ENCODE results near the gene KBTBD4.

KBTBD4 gene

DNA sequence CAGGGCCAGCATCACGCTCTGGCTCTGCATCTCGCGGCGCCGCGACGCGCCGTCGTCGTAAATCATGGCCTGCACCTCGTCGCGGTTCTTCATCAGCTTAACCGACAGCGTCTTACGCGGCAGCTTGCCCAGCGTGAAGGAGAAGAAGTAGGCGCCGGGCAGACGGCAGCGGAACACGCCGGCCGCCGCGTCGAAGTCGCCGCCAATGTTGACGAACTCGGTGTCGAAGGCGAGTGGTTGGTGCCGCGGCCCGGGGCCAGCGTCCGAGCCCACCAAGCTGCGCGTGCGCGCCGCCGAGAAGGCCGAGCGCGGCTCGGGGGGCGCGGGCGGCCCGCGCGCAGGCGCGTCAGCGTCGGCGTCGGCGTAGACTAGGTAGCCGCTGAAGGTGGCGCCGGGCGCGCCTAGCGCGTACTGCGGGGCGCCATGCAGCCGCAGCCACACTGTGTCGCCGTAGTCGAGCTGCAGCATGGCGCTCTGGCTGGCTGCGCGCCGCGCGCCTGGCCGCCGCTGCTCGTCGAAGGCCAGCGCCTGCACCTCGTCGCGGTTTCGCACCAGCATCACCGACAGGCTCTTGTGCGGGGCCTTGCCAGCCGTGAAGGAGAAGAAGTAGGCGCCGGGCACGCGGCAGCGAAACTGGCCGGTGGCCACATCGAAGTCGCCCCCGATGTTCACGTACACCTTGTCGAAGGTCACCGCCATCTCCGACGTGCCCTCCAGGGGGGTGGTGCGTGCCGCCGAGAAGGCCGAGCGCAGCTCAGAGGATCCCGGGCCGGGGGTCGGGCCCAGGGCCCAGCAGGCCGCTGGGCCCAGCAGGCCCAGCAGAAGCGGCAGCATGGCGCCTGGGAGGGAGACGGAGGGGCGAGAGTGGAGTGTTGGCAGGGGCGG is 11.4 kb upstream of the KBTBD4 start:
- H3K9me3 ChIP-seq (ENCODE audit: severe bottlenecking) = no peaks in the 10 kb centered on the region
- no peak for TF ChIP-seq CTCF (IDR thresholded peaks at IDR 0.05; ENCODE audit: low read depth, low read length)
- H3K4me3 ChIP-seq (ENCODE audit: low read depth, low read length) = no peak overlapping the region
- no peak for DNase-seq
- peaks cover 8% of the 10 kb centered on the region for H3K27me3 ChIP-seq (ENCODE audit: insufficient read depth, low read depth, severe bottlenecking)
- peaks cover 3% of the 10 kb centered on the region; the same call in 1 of the 2 replicates for H3K36me3 ChIP-seq
- H3K27ac ChIP-seq = no peak overlapping the region

GRCh38 chr11:47589584-47589976 is 10.8 kb upstream of the KBTBD4 start:
- no peaks in the 10 kb centered on the region for H3K9me3 ChIP-seq (ENCODE audit: severe bottlenecking)
- H3K4me3 ChIP-seq (ENCODE audit: low read depth, low read length) = no peak overlapping the region
- peaks cover 10% of the 10 kb centered on the region; the same call in 1 of the 2 replicates for H3K36me3 ChIP-seq
- H3K27me3 ChIP-seq (ENCODE audit: insufficient read depth, low read depth, severe bottlenecking) = peaks cover 8% of the 10 kb centered on the region
- H3K27ac ChIP-seq = no peak overlapping the region
- no peak for DNase-seq
- no peak for TF ChIP-seq CTCF (IDR thresholded peaks at IDR 0.05; ENCODE audit: low read depth, low read length)

DNA sequence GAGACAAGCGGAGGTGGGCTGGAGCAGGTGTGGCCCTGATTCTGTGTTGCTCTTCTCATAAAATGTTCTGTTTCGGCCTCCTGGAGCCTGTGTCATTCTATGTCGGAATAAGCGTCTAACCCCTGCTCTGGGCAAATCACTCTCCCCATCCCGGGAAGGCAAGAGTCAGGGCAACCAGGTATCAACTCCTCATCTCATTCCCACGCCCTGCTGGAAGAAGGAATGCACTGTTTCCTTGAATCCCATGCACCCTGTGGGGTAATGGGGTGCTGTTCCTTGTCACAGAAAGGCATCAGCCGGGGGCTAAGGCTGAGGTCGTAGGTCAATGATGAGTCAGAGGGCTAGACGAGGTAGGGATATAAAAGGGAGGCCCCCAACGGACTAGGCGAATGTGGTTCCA is 10.3 kb upstream of the KBTBD4 start:
- Histone ChIP-seq H3K4me3 (ENCODE audit: low read depth, low read length) (no peak overlapping the region), H3K9me3 (ENCODE audit: severe bottlenecking) (no peaks in the 10 kb centered on the region), H3K27me3 (ENCODE audit: insufficient read depth, low read depth, severe bottlenecking) (peaks cover 8% of the 10 kb centered on the region), H3K36me3 (peaks cover 14% of the 10 kb centered on the region), H3K27ac (no peak overlapping the region)
- TF ChIP-seq CTCF (IDR thresholded peaks at IDR 0.05; ENCODE audit: low read depth, low read length) = no peak
- no peak for DNase-seq

GRCh38 chr11:47587723-47588326 is 9.1 kb upstream of the KBTBD4 start:
- Histone ChIP-seq H3K9me3 (ENCODE audit: severe bottlenecking) (no peaks in the 10 kb centered on the region), H3K4me3 (ENCODE audit: low read depth, low read length) (no peak overlapping the region), H3K27me3 (ENCODE audit: insufficient read depth, low read depth, severe bottlenecking) (no peaks in the 10 kb centered on the region), H3K27ac (no peak overlapping the region), H3K36me3 (peaks cover 27% of the 10 kb centered on the region)
- no peak for TF ChIP-seq CTCF (IDR thresholded peaks at IDR 0.05; ENCODE audit: low read depth, low read length)
- DNase-seq = no peak

GRCh38 chr11:47587039-47587716 is 8.4 kb upstream of the KBTBD4 start:
- no peak for TF ChIP-seq CTCF (IDR thresholded peaks at IDR 0.05; ENCODE audit: low read depth, low read length)
- Histone ChIP-seq H3K9me3 (ENCODE audit: severe bottlenecking) (no peaks in the 10 kb centered on the region), H3K27me3 (ENCODE audit: insufficient read depth, low read depth, severe bottlenecking) (no peaks in the 10 kb centered on the region), H3K27ac (no peak overlapping the region), H3K4me3 (ENCODE audit: low read depth, low read length) (no peak overlapping the region), H3K36me3 (peaks cover 34% of the 10 kb centered on the region)
- no peak for DNase-seq

All from WERI-Rb-1 (cell line).